GM19025 (cell line): ENCODE results near the gene SPEM2.
"Not testable (repeated sequence)": the region's sequence is repeated elsewhere in the genome, so short reads cannot be mapped to it uniquely, and the experiment has no call there.

Experiments
- ATAC-seq: cut with Tn5 transposase; IDR thresholded peaks from one replicate; pipeline ENCODE4 v1.9.1; 2021; ENCODE audit warnings: mild to moderate bottlenecking, low read depth, moderate library complexity; ENCODE audit not compliant: unreplicated experiment

Gene SPEM2

GRCh38 chr17:7468290-7468689 lies 42.9 kb downstream of the SPEM2 start:
- ATAC-seq, result no peak

DNA sequence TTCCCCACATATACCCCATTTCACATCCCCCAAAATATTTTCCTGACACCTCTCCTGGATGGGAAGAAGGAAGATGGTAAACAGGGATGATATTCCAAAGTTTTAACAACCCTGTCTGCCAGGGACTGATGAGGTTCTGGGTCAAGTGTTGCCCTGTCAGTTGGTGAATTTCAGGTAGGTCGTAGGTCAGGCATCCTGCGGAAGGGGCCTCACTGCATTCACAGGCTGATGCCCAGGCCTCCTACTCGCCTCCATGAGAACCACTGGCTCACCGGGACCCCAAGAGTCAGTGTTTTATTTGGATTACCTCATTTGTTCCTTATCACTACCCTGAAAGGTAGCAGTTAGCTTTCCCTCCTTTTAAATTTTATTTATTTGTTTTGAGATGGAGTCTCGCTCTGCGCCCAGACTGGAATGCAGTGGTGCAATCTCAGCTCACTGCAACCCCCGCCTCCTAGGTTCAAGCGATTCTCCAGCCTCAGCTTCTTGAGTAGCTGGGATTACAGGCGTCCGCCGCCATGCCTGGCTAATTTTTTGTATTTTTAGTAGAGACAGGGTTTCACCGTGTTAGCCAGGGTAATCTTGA lies 43.5 kb downstream of the SPEM2 start:
- no peak for ATAC-seq

- not testable (repeated sequence) for ATAC-seq
Measured at GRCh38 chr17:7469843-7470242, 44.4 kb downstream of the SPEM2 start.

GRCh38 chr17:7470457-7470973 lies 45.1 kb downstream of the SPEM2 start:
- not testable (repeated sequence) for ATAC-seq

DNA sequence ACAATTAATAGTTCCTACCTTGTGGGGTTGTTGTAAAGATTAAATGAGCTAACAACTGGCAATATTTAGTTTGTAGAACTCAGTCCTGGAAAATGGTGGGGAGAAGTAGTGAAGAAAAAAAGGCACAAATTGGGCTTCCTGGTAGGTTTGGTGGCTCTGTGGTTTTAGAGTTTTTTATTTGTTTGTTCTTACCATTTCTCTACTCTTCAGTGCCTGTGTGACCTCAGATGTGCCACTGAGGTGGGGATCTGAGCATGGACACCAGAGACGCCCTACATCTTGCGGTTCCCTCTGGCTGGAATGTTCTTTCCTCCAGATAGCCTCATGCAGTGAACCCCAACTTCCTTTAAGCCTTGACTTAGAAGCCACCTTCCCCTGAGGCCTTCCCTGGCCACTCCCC lies 46.3 kb downstream of the SPEM2 start:
- no peak for ATAC-seq

- ATAC-seq, result not testable (repeated sequence)
Measured at GRCh38 chr17:7474767-7475166, 49.4 kb downstream of the SPEM2 start.

GRCh38 chr17:7475764-7476422 lies 50.5 kb downstream of the SPEM2 start:
- ATAC-seq, result no peak

DNA sequence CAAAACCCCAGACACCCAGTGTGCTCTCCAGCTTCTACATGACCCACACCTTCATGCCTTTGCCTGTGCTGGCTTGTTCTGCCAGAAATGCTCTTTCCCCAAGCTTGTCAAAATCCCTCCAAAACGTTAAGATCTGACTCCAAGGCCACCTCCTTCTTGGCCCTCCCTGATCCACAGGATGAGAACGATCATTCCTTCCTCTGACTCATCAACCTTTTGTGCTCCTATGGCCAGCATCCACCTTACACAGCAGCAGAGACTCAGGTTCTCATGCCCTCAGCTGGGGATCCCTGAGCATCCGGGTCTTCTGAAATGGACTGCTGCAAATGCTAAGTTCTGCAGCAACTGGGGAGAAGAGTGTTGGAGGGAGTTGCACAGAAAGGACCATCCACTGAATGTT lies 51.1 kb downstream of the SPEM2 start:
- no peak for ATAC-seq

- no peak for ATAC-seq
Measured at GRCh38 chr17:7476951-7477350, 51.5 kb downstream of the SPEM2 start.
